Measurements from ENCODE around the gene ELAVL1. TPM values are rescaled to one million over a fixed set of nuclear protein-coding genes. Genes with fewer than 3 reads are reported as not detected.

ELAVL1 gene
- total RNA-seq, 1 donor from 2014 or later = 67.9 TPM

GRCh38 chr19:7968008-7968795 is 37.2 kb downstream of the ELAVL1 start:
- Mint-ChIP-seq H3K27ac (ENCODE audit: unreplicated experiment) (no peak overlapping the region), H3K9me3 (ENCODE audit: low read depth) (no peaks in the 10 kb centered on the region), H3K27me3 (ENCODE audit: low read depth) (no peaks in the 10 kb centered on the region), H3K4me1 (ENCODE audit: low read depth) (no peaks in the 10 kb centered on the region), H3K36me3 (ENCODE audit: low read depth) (peaks cover 15% of the 10 kb centered on the region), H3K4me3 (ENCODE audit: unreplicated experiment) (no peak overlapping the region)
- no peak for DNase-seq (ENCODE audit: low spot score)
- no peak for TF ChIP-seq CTCF (IDR thresholded peaks at IDR 0.05)

- DNase-seq (ENCODE audit: low spot score) = no peak
- H3K27ac Mint-ChIP-seq (ENCODE audit: unreplicated experiment) = no peak overlapping the region
- no peaks in the 10 kb centered on the region for H3K27me3 Mint-ChIP-seq (ENCODE audit: low read depth)
- H3K4me1 Mint-ChIP-seq (ENCODE audit: low read depth) = no peaks in the 10 kb centered on the region
- no peak for TF ChIP-seq CTCF (IDR thresholded peaks at IDR 0.05)
- H3K4me3 Mint-ChIP-seq (ENCODE audit: unreplicated experiment) = no peak overlapping the region
- H3K36me3 Mint-ChIP-seq (ENCODE audit: low read depth) = peaks cover 19% of the 10 kb centered on the region
- H3K9me3 Mint-ChIP-seq (ENCODE audit: low read depth) = no peaks in the 10 kb centered on the region
These were observed 39.3 kb downstream of the ELAVL1 start for GRCh38 chr19:7965921-7966665.

DNA sequence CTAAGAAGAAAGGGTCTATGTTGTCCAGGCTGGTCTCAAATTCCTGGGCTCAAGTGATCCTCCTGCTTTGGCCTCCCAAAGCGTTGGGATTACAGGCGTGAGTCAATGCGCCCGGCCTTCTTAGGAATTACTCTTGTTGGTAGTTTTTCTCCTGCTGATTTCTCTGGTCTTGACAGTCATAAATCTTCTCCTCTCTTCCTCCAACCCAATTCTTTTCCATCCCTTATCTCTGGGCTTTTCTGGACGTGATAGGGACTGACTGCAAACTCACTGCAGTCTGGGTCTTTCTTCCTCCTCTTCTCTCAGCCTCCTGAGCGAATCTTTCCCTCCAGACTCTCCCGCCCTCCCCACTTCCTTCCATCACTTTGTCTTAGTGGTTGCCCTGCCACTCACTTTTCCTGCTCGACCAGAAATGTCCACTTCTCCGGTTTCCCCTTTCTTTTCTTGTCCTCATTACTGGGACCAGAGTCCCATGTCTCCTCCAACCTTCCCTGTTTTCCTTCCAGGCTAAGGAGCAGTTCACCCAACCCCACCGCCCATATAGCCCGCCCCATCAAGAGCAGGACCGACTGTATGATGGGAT is 40.1 kb downstream of the ELAVL1 start:
- no peak for DNase-seq (ENCODE audit: low spot score)
- no peaks in the 10 kb centered on the region for H3K27me3 Mint-ChIP-seq (ENCODE audit: low read depth)
- H3K4me3 Mint-ChIP-seq (ENCODE audit: unreplicated experiment) = no peak overlapping the region
- H3K9me3 Mint-ChIP-seq (ENCODE audit: low read depth) = no peaks in the 10 kb centered on the region
- H3K27ac Mint-ChIP-seq (ENCODE audit: unreplicated experiment) = no peak overlapping the region
- peaks cover 19% of the 10 kb centered on the region for H3K36me3 Mint-ChIP-seq (ENCODE audit: low read depth)
- TF ChIP-seq CTCF (IDR thresholded peaks at IDR 0.05) = no peak
- H3K4me1 Mint-ChIP-seq (ENCODE audit: low read depth) = no peaks in the 10 kb centered on the region

DNA sequence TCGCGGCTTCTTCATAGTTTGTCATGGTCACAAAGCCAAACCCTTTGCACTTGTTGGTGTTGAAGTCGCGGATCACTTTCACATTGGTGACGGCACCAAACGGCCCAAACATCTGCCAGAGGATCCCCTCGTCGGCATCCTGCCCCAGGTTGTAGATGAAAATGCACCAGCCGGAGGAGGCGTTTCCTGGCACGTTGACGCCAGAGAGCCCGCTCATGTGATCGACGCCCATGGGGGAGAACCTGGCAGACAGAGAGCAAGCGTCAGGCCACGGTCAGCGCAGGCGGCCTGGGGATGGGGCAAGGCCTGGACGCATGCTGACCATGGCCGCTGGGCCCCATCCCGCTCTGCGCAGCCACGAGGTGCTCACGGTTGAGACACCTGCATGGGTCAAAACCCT is 41.9 kb downstream of the ELAVL1 start:
- no peak for DNase-seq (ENCODE audit: low spot score)
- H3K27me3 Mint-ChIP-seq (ENCODE audit: low read depth) = no peaks in the 10 kb centered on the region
- H3K27ac Mint-ChIP-seq (ENCODE audit: unreplicated experiment) = no peak overlapping the region
- H3K4me3 Mint-ChIP-seq (ENCODE audit: unreplicated experiment) = no peak overlapping the region
- H3K4me1 Mint-ChIP-seq (ENCODE audit: low read depth) = no peaks in the 10 kb centered on the region
- peaks cover 19% of the 10 kb centered on the region for H3K36me3 Mint-ChIP-seq (ENCODE audit: low read depth)
- no peak for TF ChIP-seq CTCF (IDR thresholded peaks at IDR 0.05)
- no peaks in the 10 kb centered on the region for H3K9me3 Mint-ChIP-seq (ENCODE audit: low read depth)

DNA sequence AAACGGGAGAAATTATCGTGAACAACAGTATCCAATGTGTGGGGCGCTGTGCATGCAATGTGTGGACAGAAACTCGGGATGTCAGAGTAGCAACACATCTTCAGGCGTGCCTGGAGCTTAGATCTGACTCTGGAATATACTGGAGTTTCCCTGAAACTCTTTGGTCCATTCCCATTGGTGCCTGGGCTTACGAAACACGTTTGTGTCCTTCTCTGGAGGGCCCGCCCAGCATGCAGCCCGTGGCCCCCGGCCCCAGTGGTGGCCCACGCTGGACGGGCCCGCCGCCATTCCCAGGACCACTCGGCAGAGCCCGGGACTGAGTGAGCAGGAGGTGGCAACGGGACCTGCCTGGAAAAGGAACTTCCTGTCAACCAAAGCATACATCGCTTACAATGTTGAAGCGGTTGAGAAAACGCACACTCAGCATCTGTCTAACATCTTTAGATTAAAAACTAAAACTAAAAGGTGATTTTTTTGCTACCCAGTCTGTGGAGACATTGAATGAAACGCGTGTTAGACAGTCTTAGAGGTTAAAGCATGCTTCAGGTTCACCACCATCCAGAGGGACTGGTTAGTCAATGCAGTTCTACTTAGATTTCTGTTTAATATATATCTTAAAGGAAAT is 42.7 kb downstream of the ELAVL1 start:
- Mint-ChIP-seq H3K9me3 (ENCODE audit: low read depth) (no peaks in the 10 kb centered on the region), H3K4me1 (ENCODE audit: low read depth) (no peaks in the 10 kb centered on the region), H3K4me3 (ENCODE audit: unreplicated experiment) (no peak overlapping the region), H3K27me3 (ENCODE audit: low read depth) (no peaks in the 10 kb centered on the region), H3K36me3 (ENCODE audit: low read depth) (peaks cover 22% of the 10 kb centered on the region), H3K27ac (ENCODE audit: unreplicated experiment) (no peak overlapping the region)
- DNase-seq (ENCODE audit: low spot score) = no peak
- no peak for TF ChIP-seq CTCF (IDR thresholded peaks at IDR 0.05)

Data from chondrocyte (in vitro differentiated cells).